CD14-positive monocyte (primary cell): ENCODE measurements around the gene VWA3A. TPM values are rescaled to one million over a fixed set of nuclear protein-coding genes. Genes with fewer than 3 reads are reported as not detected.

ENCODE experiments used
- DNase-seq, 3 donors: peaks; one replicate each; pipeline ENCODE4 v3.0.0-alpha.2; 2011 to 2022
- H2AFZ ChIP-seq: 2 replicates; pipeline ENCODE4 v1.6.0; 2012; ENCODE audit warnings: mild to moderate bottlenecking, low read depth, low read length, inconsistent platforms; ENCODE audit not compliant: insufficient read depth, poor library complexity, severe bottlenecking
- H3K27ac ChIP-seq, 2 donors: 1 replicate in 1 of 2; 2 replicates in 1 of 2; pipeline ENCODE4 v1.5.1; 2012 to 2013; ENCODE audit warnings: low read length in 2 of 2, control low read depth in 1 of 2, inconsistent platforms in 1 of 2, low read depth in 1 of 2, mild to moderate bottlenecking in 1 of 2
- H3K27me3 ChIP-seq, 2 donors: one replicate each; pipeline versions ENCODE4 v1.6.0 to v1.6.1; 2011 to 2013; ENCODE audit warnings: low read length in 2 of 2; ENCODE audit not compliant: control insufficient read depth in 2 of 2, insufficient read depth in 2 of 2
- H3K36me3 ChIP-seq, 2 donors: replicated peaks in 1 of 2; 1 replicate in 1 of 2; 2 replicates in 1 of 2; pipeline versions ENCODE4 v1.5.1 to v1.6.1; 2012 to 2013; ENCODE audit warnings: low read length in 2 of 2, control low read depth in 1 of 2, inconsistent platforms in 1 of 2, mild to moderate bottlenecking in 1 of 2; ENCODE audit not compliant: insufficient read depth in 2 of 2, control insufficient read depth in 1 of 2
- H3K4me1 ChIP-seq, 2 donors: 1 replicate in 1 of 2; 2 replicates in 1 of 2; pipeline versions ENCODE4 v1.5.1 to v1.6.1; 2012 to 2013; ENCODE audit warnings: low read length in 2 of 2, control low read depth in 1 of 2, inconsistent platforms in 1 of 2, mild to moderate bottlenecking in 1 of 2, moderate library complexity in 1 of 2; ENCODE audit not compliant: insufficient read depth in 2 of 2, control insufficient read depth in 1 of 2
- H3K4me2 ChIP-seq: replicated peaks from 2 replicates; pipeline ENCODE3; 2012; ENCODE audit warnings: low read length, moderate library complexity, mild to moderate bottlenecking; ENCODE audit not compliant: poor library complexity, severe bottlenecking; ENCODE audit errors: extremely low read depth
- H3K4me3 ChIP-seq, 3 experiments: fragments of 200-600 bp in 1 of 3; sonication (generic) in 1 of 3; replicated peaks in 1 of 3; 1 replicate in 2 of 3; 2 replicates in 1 of 3; pipeline ENCODE4 v1.5.1; 2011 to 2013; ENCODE audit warnings: low read length in 3 of 3, mild to moderate bottlenecking in 3 of 3, control low read depth in 2 of 3, low read depth in 2 of 3, inconsistent platforms in 1 of 3, moderate library complexity in 1 of 3
- H3K79me2 ChIP-seq: 2 replicates; pipeline ENCODE4 v1.6.0; 2012; ENCODE audit warnings: mild to moderate bottlenecking, control low read depth, inconsistent platforms, low read length, moderate library complexity; ENCODE audit not compliant: insufficient read depth
- H3K9ac ChIP-seq: 2 replicates; pipeline ENCODE4 v1.6.0; 2017; ENCODE audit warnings: low read length, mild to moderate bottlenecking; ENCODE audit not compliant: insufficient read depth, poor library complexity, severe bottlenecking
- H3K9me3 ChIP-seq, 2 donors: replicated peaks in 1 of 2; 1 replicate in 1 of 2; 2 replicates in 1 of 2; pipeline versions ENCODE4 v1.5.1 to v1.6.1; 2012 to 2013; ENCODE audit warnings: low read length in 2 of 2, control low read depth in 1 of 2; ENCODE audit not compliant: control insufficient read depth in 1 of 2, insufficient read depth in 1 of 2
- H4K20me1 ChIP-seq: 2 replicates; pipeline ENCODE4 v1.6.0; 2012; ENCODE audit warnings: mild to moderate bottlenecking, low read length, control low read depth, moderate library complexity; ENCODE audit not compliant: insufficient read depth
- H3K27ac Mint-ChIP-seq, 7 donors: one replicate each; pipeline ENCODE4 v1.8.0; 2020; ENCODE audit warnings: mild to moderate bottlenecking in 7 of 7, mixed read lengths in 7 of 7, moderate library complexity in 6 of 7, inconsistent platforms in 2 of 7
- H3K27me3 Mint-ChIP-seq, 3 donors: one replicate each; pipeline ENCODE4 v1.8.0; 2021 to 2022; ENCODE audit warnings: low read depth in 3 of 3, mild to moderate bottlenecking in 3 of 3, mixed read lengths in 3 of 3, moderate library complexity in 3 of 3, inconsistent platforms in 1 of 3
- H3K36me3 Mint-ChIP-seq, 2 donors: one replicate each; pipeline ENCODE4 v1.8.0; 2020; ENCODE audit warnings: mixed read lengths in 2 of 2, inconsistent platforms in 1 of 2, mild to moderate bottlenecking in 1 of 2
- H3K4me1 Mint-ChIP-seq: one replicate; pipeline ENCODE4 v1.8.0; 2020; ENCODE audit warnings: mild to moderate bottlenecking, mixed read lengths
- H3K4me3 Mint-ChIP-seq, 2 donors: one replicate each; pipeline ENCODE4 v1.8.0; 2020; ENCODE audit warnings: mild to moderate bottlenecking in 2 of 2, mixed read lengths in 2 of 2, moderate library complexity in 1 of 2
- H3K9me3 Mint-ChIP-seq, 7 donors: one replicate each; pipeline ENCODE4 v1.8.0; 2020 to 2022; ENCODE audit warnings: mixed read lengths in 7 of 7, mild to moderate bottlenecking in 6 of 7, moderate library complexity in 6 of 7, inconsistent platforms in 2 of 7
- WGBS: methylation state at CpG from one replicate; pipeline ENCODE4 v1.1.5; 2013; ENCODE audit warnings: missing lambda C conversion rate; ENCODE audit not compliant: insufficient coverage; 5-methylcytosine and 5-hydroxymethylcytosine counted together
- intact Hi-C, 2 donors: fragments of 100-400 bp; cut with micrococcal nuclease; formaldehyde crosslinking; loops; one replicate each; pipeline versions ENCODE4 v1.15.0 to v1.15.1; 2023
- polyA plus RNA-seq, 3 donors: library from polyadenylated mRNA; depleted of rRNA in 1 of 3; unstranded in 2 of 3; stranded (reverse) in 1 of 3; fragments of 300-500 nt in 2 of 3; fragments of >200 nt in 1 of 3; fragmentation: Illumina TruSeq in 2 of 3; gene quantifications; 1 replicate in 2 of 3; 2 replicates in 1 of 3; pipeline ENCODE4 v1.2.3, GENCODE V29; 2012 to 2021
- TF ChIP-seq, protein P1 (sequence below): fragments of 200-600 bp; IDR thresholded peaks from one replicate; pipeline ENCODE4 v1.8.0; 2022; ENCODE audit warnings: antibody characterized with exemption, mild to moderate bottlenecking

VWA3A gene
- polyA plus RNA-seq, 3 donors = 0.09 TPM; not detected in 2

DNA sequence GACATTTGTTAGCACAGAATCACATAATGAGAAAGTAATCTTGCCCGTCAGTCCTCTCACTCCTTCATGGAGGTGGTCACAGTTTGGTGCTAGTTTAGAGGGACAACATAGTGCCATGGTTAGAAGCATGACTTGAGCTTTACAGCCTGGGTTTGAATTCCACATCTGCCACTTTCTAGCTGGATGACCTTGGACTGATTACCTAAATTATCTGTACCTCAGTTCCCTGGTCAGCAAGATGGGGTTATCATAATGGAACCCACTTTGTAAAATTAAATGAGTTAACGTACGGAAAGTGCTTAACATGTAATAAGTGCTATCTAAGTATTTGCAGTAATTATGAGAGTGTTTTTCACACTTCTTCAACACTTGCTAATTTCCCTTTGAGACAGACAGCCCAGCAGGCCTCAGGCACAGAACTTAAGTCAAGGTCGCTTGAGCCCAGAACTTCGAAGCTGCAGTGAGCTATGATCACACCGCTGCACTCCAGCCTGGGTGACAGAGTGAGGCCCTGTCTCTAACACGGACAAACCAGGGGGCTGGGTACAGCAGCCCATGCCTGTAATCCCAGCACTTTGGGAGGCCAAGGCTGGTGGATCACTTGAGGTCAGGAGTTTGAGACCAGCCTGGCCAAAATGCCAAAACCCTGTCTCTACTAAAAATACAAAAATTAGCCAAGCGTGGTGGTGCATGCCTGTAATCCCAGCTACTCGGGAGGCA lies 7.1 kb downstream of the VWA3A start:
- H2AFZ ChIP-seq = no peak overlapping the region
- no peak overlapping the region for H3K9ac ChIP-seq
- H4K20me1 ChIP-seq = no peaks in the 10 kb centered on the region
- no peak overlapping the region for H3K4me3 ChIP-seq
- intact Hi-C loops = no loop called here
- no peak overlapping the region for H3K27ac ChIP-seq
- H3K4me1 ChIP-seq = no peaks in the 10 kb centered on the region
- Mint-ChIP-seq H3K27me3 (peaks cover 7 to 13% (median 10%) of the 10 kb centered on the region in 3 donors), H3K9me3 (peaks cover 0 to 2% (median 0%) of the 10 kb centered on the region in 7 donors), H3K36me3 (no peaks in the 10 kb centered on the region), H3K4me1 (peaks cover 3% of the 10 kb centered on the region), H3K4me3 (no peak overlapping the region), H3K27ac (no peak overlapping the region)
- no peak for DNase-seq
- TF ChIP-seq, protein P1, sequence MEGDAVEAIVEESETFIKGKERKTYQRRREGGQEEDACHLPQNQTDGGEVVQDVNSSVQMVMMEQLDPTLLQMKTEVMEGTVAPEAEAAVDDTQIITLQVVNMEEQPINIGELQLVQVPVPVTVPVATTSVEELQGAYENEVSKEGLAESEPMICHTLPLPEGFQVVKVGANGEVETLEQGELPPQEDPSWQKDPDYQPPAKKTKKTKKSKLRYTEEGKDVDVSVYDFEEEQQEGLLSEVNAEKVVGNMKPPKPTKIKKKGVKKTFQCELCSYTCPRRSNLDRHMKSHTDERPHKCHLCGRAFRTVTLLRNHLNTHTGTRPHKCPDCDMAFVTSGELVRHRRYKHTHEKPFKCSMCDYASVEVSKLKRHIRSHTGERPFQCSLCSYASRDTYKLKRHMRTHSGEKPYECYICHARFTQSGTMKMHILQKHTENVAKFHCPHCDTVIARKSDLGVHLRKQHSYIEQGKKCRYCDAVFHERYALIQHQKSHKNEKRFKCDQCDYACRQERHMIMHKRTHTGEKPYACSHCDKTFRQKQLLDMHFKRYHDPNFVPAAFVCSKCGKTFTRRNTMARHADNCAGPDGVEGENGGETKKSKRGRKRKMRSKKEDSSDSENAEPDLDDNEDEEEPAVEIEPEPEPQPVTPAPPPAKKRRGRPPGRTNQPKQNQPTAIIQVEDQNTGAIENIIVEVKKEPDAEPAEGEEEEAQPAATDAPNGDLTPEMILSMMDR = peak; percentile 21
- no peak overlapping the region for H3K4me2 ChIP-seq
- 94% methylated on average over 6 of the region's 9 CpGs for WGBS
- H3K36me3 ChIP-seq = no peaks in the 10 kb centered on the region
- H3K9me3 ChIP-seq = no peaks in the 10 kb centered on the region
- H3K27me3 ChIP-seq = no peaks in the 10 kb centered on the region
- no peaks in the 10 kb centered on the region for H3K79me2 ChIP-seq

DNA sequence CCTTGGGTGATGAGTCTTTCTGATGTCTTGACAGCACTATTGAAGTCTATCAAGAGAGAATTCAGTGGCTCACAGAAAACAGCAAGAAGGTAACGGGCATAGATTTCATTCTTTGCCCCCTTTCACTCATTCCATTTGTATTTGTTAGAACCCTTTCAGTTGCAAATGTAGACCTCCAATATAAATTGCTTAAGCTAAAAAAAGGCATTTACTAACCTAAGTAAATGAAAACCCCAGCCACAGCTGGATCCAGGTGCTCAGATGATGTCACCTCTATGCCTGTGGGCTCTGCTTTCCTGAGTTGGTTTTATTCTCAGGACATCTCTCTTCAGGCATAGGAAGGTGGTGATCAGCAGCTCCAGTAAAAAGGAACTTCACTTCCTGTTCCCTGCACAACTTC lies 11.1 kb downstream of the VWA3A start:
- intact Hi-C loops = no loop called here
- Histone ChIP-seq H3K9ac (no peak overlapping the region), H3K27ac (no peak overlapping the region), H3K27me3 (no peaks in the 10 kb centered on the region), H3K4me2 (no peak overlapping the region), H3K36me3 (no peaks in the 10 kb centered on the region), H3K79me2 (no peaks in the 10 kb centered on the region), H4K20me1 (no peaks in the 10 kb centered on the region), H3K4me3 (no peak overlapping the region), H3K9me3 (no peaks in the 10 kb centered on the region), H3K4me1 (no peaks in the 10 kb centered on the region), H2AFZ (no peak overlapping the region)
- WGBS = no CpG with 5 or more reads among the region's 1 CpG
- Mint-ChIP-seq H3K36me3 (no peaks in the 10 kb centered on the region), H3K4me1 (peaks cover 3% of the 10 kb centered on the region), H3K9me3 (peaks cover 0 to 2% (median 0%) of the 10 kb centered on the region in 7 donors), H3K27me3 (peaks cover 2 to 5% (median 2%) of the 10 kb centered on the region in 3 donors), H3K4me3 (no peak overlapping the region), H3K27ac (no peak overlapping the region)
- TF ChIP-seq, protein P1 = no peak
- no peak for DNase-seq
